ENCODE results near the gene ANKRD61.
A peak's percentile ranks its signal among the peaks of the same experiment; 100 is the strongest.
"Not testable (repeated sequence)": the region's sequence is repeated elsewhere in the genome, so short reads cannot be mapped to it uniquely, and the experiment has no call there.

Gene ANKRD61

DNA sequence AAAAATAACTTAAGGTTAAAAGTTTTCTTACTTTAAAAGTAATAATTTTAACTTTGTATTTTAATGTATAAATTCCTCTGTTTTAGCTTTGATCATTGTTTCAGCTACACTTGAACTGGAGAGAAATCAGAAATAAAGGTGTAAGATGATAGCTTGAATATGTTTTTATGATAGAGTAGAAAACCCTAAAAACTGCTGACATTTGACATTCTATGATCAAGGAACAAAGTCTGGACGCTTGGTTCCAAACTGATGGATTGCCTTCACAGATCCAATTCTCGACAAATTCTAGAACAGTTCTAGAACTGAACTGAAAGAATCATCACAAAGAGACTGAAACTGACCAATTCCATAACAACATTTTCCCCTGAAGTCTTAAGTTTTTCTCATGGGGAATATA lies at the start of gene ANKRD61:
Gene ANKRD61 (plus strand): TSS at position 389 of the 400 bp plus-strand sequence. CDS start 0 bp downstream, at position 389.
- no peak for DNase-seq (ENCODE audit: low read depth)

DNA sequence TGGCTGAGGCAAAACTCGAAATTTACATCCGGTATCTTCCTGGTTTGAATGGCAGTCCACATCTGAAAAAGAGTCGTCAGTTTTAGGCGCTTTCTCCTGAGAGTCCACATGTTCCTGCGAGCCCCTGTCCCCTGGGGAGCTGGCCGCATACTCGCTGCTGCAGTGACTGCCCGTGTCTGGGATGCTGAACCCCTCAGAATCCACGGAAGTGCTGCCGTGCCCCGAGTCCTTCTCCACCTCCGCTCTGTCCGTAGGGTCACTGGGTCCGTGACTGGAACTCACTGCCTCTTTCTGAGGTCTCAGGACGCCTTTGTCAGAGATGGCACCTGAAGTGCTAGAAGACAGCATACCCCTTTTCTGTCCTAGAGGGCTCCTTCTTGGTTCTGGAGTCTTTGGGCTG lies 44.1 kb upstream of the ANKRD61 start:
- DNase-seq (ENCODE audit: low read depth), result not testable (repeated sequence)

DNA sequence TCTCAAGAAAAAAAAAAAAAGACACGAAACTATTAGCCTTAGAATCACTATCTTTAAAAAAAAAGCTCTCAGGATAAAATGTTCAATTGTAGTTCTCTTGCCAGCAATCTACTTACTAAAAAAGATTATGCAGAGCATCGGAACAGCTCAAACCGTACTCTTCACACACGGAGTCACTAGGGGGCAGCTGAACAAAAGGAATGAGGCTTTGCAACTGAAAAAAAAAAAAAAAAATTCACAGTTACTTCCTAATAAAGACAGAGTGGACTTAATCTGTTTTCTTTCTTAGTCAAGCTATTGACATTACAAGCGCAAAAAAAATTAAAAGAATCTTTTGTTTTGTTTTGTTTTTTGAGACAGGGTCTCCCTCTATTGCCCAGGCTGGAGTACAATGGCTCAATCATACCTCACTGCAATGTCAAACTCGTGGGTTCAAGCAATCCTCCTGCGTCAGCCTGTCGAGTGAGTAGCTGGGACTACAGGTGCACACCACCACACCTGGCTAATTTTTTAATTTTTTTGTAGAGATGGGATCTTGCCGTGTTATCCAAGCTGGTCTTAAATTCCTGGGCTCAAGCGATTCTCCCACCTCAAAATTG lies 33.9 kb upstream of the ANKRD61 start:
- DNase-seq (ENCODE audit: low read depth), result peak; percentile 38

DNA sequence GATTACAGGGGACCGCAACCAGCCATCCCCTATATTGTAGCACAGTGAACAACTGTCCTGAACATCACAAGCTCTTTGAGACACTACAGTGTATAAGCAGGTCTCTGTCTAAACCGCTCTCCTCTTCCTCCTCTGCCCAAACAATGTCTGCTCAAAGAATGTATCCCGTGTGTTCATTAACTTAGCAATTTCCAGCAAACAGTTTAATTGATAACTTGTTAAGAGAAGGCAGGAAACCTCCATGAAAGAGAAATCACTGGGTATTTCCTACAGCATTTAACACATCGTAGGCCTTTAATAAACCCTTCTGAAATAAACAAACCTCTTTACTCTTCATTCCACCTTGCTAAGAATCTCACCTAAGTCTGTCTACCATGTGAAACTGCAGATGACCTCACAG lies 23.8 kb upstream of the ANKRD61 start:
- no peak for DNase-seq (ENCODE audit: low read depth)

DNA sequence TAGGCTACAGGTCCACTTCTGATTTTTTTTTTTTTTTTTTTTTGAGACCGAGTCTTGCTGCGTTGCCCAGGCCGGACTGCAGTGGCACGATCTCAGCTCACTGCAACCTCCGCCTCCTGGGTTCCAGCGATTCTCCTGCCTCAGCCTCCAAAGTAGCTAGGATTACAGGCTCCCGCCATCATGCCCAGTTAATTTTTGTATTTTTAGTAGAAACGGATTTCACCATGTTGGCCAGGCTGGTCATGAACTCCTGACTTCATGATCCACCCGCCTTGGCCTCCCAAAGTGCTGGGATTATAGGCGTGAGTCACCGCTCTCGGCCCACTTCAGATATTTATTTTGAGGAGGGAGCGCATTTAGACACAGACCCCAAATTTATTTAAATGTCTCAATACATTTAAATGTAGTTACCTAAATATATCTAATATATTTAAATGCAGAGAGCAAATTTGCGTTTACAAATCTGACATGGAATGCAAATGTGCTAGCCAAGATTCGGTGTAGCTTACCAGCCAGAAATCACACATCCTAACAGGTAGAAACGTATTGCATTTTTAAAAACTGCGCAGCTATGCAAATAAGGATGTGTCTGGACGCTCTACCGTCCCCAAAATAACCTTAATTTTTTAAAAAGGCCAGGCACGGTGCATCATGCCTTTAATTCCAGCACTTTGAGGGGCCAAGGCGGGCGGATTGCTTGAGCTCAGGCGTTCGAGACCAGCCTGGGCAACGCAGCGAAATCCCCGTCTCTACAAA lies 23.2 kb upstream of the ANKRD61 start:
- not testable (repeated sequence) for DNase-seq (ENCODE audit: low read depth)

DNA sequence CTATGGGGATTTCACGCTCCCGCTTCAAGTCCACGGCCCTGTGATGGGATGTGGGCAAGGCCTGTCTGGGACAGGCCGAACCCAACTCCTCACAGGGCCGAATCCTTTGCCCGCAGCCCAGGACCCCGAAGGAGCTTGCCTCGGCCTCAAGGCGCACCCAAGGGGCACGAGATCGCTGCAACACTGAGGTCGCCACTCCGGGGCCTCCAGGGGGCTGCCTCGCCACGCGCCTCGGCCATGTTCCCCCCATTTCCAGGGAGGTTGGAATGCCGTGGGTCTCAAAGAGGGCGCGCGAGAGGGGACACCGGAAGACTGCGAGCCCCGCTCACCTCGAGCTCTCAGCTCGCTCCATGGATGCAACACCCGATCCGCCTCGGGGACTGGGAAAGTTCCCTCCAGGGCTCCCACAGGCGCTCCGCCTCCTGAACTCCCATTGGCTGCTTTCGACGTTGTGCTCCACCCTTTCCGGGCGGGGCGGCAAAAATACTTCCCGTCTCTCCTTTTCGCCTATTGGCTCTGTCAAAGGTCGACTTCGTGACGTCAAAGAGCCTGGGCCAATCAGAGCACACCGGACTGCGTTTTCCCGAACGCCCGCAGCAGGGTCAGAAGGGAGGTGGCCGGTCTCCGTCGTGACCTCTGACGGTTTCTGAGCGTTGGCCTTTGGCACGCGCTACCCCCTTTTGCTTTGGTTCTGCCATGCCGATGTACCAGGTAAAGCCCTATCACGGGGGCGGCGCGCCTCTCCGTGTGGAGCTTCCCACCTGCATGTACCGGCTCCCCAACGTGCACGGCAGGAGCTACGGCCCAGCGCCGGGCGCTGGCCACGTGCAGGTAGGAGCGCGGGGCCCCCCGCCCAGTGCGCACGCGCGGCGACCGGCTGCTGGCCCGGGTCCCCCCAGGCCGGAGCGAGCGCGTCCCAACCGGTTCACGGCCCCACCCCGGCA lies 22.2 kb upstream of the ANKRD61 start, which contains the start of the genes AIMP2 and PMS2:
Gene AIMP2 (plus strand): TSS at position 605 of the 944 bp plus-strand sequence. CDS start 92 bp downstream, at position 697.
Gene PMS2 (minus strand): TSS at position 382 of the 944 bp plus-strand sequence. CDS start 30 bp downstream, at position 352.
- peak; percentile 91 for DNase-seq (ENCODE audit: low read depth)

DNA sequence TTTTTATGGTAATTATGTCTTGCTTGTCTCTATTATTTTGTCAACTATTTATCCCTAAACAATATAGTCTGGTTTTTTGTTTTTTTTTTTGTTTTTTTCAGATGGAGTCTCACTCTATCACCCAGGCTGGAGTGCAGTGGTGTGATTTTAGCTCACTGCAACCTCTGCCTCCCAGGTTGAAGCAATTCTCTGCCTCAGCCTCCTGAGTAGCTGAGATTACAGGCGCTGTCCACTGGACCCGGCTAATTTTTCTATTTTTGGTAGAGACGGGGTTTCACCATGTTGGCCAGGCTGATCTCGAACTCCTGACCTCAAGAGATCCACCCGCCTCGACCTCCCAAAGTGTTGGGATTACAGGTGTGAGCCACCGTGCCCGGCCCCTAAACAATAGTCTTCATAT lies 20.8 kb upstream of the ANKRD61 start:
- not testable (repeated sequence) for DNase-seq (ENCODE audit: low read depth)

DNA sequence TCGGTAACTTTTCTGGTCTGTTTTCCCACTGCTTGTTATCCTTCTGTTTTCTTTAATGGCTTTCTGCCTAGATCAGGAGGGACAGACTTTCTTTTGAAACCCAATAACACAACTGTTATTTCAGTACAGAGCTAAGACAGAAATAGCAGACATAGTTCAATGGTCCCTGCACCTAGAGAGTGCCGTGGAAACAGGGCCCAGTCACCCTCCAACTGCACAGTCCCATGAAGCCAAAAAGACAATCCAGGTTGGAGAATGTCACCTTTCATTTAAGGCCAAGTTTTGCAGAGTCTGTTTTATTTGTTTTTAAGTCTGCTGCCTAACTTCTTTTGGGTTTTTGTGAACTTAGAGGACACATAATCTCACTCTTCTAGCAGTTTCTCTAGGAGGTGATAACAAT lies 19.6 kb upstream of the ANKRD61 start:
- no peak for DNase-seq (ENCODE audit: low read depth)

DNA sequence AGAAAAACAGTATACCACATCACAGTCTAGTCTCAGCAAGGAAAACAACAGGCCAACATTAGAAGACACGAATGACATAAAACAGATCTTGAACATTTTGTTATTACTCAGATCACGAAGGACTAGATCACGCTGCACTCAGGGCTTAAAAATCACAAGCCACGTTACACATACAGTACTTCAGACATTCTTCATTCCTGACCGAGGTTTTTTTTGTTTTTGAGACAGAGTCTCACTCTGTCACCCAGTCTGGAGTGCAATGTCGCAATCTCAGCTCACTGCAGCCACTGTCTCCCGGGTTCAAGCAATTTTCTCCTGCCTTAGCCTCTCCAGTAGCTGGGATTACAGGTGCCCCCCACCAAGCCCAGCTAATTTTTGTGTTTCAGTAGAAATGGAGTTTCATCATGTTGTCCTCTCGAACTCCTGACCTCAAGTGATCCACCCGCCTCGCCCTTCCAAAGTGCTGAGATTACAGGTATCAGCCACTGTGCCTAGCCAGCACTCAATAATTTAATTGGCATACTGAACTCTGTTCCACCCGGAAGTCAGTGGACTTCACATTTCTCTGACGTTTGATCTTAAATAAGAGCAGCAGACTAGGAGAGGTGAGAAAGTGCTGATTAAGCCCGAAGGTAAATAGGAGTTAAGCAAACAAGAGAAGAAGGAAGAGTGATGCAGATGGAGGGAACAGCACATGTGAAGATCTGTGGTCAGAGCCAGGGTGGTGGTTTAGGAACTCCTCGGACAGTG lies 18.6 kb upstream of the ANKRD61 start:
- DNase-seq (ENCODE audit: low read depth), result no peak

DNA sequence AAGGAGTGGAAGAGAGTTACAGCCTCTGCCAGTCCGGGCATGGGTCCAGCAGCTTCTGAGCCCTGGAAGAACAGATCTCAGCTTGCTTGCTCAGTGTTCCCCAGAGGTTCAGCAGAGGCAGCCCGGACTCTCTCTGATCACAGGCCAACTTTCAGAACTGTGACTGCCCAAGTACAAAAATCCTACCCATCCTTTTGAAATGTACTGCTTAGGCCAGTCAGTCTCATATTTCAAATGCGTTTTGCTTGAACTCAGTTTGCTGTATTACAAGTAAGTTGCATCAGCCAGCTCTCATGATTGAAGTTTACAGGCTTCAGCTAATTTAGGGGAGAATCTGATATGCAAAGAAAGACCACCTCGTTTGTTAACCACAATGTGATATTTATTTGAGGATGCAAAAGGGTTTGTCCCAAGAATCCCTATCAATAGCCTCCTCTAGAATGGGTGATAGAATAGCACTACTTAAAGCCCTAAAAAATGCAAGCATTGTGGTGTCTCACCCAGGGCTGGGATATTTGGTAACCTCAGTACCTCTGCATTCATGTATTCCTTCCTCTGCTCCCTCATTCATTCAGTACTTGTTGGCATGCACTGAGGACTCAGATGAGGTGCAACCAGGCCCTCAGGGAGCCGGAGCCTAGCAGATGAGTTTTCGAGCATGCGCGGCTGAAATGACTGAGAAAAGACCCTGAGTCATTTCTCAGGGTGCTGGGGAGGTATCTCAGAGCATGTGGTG lies 15.1 kb upstream of the ANKRD61 start:
- no peak for DNase-seq (ENCODE audit: low read depth)

DNA sequence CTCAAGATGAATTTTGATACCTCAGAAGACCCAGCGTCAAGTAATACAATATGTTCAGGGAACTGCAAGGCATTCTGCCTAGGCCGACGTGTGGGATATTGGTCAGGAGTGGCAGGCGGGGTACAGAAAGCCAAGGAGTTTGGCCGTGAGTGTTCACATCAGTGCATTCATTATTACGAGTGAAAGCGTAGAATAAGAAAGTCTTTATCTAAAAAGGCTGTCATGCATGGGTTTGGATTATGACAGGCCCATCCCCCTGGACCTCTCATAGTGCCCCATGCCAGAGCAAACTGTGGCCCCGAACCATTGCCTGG lies 14.6 kb upstream of the ANKRD61 start:
- DNase-seq (ENCODE audit: low read depth), result no peak

DNA sequence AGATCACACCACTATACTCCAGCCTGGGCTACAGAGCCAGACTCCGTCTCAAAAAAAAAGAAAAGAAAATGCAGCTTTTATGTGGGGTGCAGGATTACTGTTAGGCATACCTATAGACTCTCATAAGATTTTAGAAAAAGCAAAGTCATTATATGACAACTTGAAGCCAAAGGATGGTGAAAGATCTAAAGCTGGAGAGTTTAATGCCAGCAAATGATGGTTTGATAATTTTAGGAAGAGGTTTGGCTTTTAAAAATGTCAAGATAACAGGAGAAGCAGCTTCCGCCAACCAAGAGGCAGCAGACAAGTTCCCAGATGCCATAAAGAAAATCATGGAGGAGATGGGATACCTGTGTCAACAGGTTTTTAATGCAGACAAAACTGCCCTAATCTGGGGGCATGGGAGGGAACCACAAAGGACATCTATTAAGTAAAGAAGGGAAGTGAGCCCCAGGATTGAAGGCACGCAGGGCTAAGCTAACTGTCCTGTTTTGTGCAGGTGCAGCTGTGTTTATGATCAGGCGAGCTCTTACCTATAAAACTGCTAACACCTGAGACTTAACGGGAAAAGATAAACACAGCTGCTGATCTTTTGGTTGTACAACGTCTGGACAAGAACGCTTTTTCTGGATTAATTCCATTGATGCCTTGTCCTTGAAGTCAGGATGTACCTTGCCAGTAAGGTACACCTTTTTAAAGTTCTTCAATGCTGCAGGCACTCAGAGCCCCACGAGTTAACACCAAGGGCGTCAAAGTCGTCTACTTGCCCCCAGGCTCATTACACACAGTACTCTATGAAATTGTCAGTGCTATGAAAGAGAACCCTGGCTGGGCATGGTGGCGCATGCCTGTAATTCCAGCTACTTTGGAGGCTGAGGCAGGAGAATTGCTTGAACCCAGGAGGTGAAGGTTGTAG lies 10.5 kb upstream of the ANKRD61 start:
- no peak for DNase-seq (ENCODE audit: low read depth)

DNA sequence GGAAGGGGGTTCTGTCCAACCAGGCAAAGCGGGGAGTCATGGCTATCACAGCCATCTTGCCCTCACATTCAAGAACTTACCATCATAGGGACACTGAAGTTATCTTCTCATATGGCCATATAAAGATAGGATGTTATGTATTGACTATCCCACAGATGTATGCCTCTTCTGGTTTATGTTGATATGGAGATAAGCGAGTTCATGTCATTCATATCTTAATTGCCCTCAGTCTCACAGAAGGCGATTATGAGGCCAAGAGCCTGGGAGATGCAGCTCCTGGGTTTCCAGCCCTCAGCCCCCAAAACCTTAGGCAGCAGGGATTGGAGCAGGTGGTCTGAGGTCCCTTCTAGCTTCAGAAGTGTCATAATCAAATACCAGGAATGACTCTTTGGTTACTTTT lies 8.5 kb upstream of the ANKRD61 start:
- no peak for DNase-seq (ENCODE audit: low read depth)

DNA sequence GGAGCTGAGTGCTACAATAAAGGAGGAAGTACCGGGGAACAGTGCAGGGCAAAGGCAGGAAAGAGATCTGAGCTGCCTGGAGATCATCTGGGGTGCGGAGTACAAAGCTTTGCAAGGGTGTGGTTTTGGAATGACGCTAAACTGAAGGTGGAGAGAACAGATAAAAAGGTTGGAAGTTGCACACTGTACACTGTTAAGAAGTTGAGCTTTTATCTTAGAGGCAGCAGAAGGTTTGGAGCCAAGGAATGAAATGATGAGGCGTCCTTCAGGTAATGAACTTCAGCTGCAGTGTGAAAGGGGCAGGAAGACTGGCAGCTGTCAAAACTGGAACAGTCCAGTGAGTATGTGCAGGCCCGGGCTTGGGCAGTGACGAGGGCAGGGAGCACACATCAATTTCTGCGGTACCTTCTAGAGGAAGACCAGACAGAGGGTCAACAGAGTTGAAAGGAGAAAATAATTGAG lies 7.2 kb upstream of the ANKRD61 start:
- no peak for DNase-seq (ENCODE audit: low read depth)

DNA sequence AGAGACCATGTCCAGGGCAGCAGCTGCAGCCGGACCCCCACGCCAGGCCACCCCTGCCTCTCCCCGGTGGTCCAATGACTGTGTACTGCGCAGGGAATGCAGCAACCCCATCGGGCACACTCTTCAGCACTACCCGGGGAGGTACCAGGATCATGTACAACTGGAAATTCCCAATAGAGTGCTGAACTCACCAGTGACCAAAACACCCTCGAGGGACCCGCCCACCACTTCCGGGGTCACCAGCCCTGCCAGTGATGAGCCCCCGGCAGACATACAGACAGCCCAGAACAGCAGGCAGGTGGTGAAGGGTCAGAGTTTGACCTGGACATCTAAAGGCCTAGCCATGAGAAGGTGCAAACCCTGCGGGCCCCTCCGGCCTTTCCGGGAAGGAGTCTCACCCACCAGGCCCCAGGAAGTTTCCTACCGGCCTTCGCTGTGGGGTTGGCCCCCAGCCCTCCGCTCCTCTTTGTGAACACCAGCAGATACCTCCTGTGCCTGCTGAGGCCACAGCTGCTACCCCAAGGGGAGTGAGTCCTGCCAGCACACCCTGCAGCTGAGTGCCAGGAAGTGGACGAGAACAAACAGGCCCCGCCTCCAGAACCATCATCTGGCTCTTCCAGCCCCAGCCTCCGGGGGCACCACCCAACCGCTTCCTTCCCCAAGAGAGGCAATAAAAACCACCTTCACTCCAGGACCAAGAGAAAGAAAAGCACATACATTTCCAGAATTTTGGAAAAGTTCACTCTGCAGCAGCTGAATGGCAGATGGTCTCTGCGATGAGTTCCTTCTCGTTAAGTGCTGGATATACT lies 5.0 kb upstream of the ANKRD61 start:
- DNase-seq (ENCODE audit: low read depth), result peak; percentile 67

DNA sequence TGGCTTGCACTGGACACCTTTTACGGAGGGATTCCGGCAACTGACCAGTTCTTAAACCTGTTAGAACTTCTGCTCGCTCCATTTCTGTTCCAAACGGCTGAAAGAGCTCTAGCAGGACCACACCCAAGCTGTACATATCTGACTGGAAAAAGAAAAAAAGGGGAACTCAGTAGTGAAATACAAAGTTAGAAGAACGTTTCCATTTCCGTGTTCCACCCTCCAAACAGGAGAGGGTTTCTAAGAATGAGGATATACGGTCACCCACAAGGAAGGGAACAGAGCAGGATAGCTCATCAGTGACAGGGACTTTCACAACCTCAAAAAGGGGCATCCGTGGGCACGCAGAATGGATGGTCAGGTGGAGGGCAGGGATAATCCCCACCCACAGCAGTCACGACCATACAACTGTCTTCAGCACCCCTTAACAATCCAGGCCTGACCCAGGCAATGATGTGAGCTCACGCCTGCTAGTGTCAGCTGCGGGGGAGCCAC lies 4.3 kb upstream of the ANKRD61 start:
- no peak for DNase-seq (ENCODE audit: low read depth)

DNA sequence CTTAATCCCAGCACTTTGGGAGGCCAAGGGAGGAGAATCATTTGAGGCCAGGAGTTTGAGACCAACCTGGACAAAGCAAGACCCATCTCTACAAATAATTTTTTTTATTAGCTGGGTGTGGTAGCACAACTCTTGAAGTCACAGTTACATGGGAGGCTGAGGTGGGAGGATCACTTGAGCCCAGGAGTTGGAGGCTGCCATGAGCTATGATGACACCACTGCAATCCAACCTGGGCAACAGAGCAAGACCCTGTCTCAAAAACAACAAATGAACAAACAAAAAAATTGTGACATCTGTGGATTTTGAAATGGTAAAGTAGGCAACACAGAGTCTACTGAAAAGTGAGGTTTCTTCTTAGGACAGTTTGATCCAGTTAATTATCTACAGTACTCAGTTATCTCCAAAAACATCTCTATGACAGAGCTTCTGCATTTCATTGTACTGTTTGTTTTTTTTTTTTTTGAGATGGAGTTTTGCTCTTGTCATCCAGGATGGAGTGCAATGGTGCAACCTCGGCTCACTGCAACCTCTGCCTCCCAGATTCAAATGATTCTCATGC lies 3.3 kb upstream of the ANKRD61 start:
- no peak for DNase-seq (ENCODE audit: low read depth)

DNA sequence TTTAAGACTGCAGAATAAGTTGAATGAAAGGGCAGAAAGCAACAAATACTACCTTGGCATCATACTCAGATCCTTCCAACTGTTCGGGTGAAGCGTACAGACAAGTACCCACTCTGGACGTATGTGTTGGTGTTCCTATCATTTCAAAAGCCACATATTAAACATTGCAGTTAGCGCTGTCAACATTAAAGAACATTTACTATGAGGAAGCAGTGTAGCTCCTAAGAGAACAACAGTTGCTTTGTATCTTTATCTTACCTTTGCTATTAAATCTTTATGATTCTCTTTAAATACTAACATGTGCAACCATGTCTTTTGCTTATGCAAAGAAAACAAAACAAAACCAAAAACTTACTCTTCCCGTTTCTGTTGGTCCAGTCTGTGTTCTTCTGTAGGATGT lies 2.6 kb upstream of the ANKRD61 start:
- DNase-seq (ENCODE audit: low read depth), result no peak

DNA sequence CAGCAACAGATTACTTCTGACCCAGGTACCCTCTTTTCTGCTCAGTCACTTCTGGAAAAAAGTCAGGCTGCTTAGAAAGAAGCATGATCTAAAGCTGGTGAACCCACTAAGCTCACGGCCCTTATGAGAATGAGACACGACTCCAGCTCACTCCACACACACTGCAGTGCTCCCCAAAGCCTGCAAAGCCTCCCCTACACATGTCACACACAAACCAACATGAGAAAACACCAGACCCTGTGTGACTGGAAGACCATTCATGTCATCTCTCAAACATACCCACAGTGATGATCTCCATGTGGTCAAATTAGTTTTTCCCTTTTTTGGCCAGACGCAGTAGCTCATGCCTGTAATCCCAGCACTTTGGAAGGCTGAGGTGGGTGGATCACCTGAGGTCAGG lies 391 bp downstream of the ANKRD61 start:
- no peak for DNase-seq (ENCODE audit: low read depth)
